SK-N-SH (cell line): Measurements from ENCODE around the gene INAFM2. TPM values are rescaled to one million over a fixed set of nuclear protein-coding genes. Genes with fewer than 3 reads are reported as not detected.

Experiments
- polyA plus RNA-seq, 3 experiments: library from polyadenylated mRNA; depleted of rRNA; stranded (reverse); fragments of >200 nt; gene quantifications; 2 replicates each; pipeline ENCODE4 v1.2.3, GENCODE V29; 2012

Gene INAFM2
- polyA plus RNA-seq, 1 of the 3 experiments (the other 2 are of a cell fraction), result 7.8 TPM

Other genes starting within 250 kb of the INAFM2 start
- 0.72 and 1.0 TPM in 2 replicates for gene BMF, start 214.8 kb upstream of the INAFM2 start, polyA plus RNA-seq (2012; rRNA removed)
- gene BUB1B, start 162.6 kb upstream of the INAFM2 start, polyA plus RNA-seq (2012; rRNA removed), result 12.6 and 13.8 TPM in 2 replicates
- gene PAK6, start 84.6 kb upstream of the INAFM2 start, polyA plus RNA-seq (2012; rRNA removed), result 0.07 and 0.16 TPM in 2 replicates
- gene ANKRD63, start 40.6 kb upstream of the INAFM2 start, polyA plus RNA-seq (2012; rRNA removed), result not detected in 2 replicates
- gene PLCB2, start 15.8 kb upstream of the INAFM2 start, polyA plus RNA-seq (2012; rRNA removed), result 0.15 TPM in 2 replicates
- 13.7 and 14.2 TPM in 2 replicates for gene CCDC9B, start 17.2 kb downstream of the INAFM2 start, polyA plus RNA-seq (2012; rRNA removed)
- not detected in 2 replicates for gene PHGR1, start 27.3 kb downstream of the INAFM2 start, polyA plus RNA-seq (2012; rRNA removed)
- 0.08 and 0.12 TPM in 2 replicates for gene DISP2, start 34.5 kb downstream of the INAFM2 start, polyA plus RNA-seq (2012; rRNA removed)
- gene KNSTRN, start 59.0 kb downstream of the INAFM2 start, polyA plus RNA-seq (2012; rRNA removed), result 25.5 and 29.5 TPM in 2 replicates
- gene IVD, start 82.1 kb downstream of the INAFM2 start, polyA plus RNA-seq (2012; rRNA removed), result 54.2 and 73.8 TPM in 2 replicates
- gene BAHD1, start 117.3 kb downstream of the INAFM2 start, polyA plus RNA-seq (2012; rRNA removed), result 4.7 and 5.5 TPM in 2 replicates
- gene CHST14, start 147.3 kb downstream of the INAFM2 start, polyA plus RNA-seq (2012; rRNA removed), result 34.2 and 43.2 TPM in 2 replicates
- gene CCDC32, start 241.3 kb downstream of the INAFM2 start, polyA plus RNA-seq (2012; rRNA removed), result 7.4 and 8.2 TPM in 2 replicates
- gene RPUSD2, start 245.6 kb downstream of the INAFM2 start, polyA plus RNA-seq (2012; rRNA removed), result 10.3 and 10.8 TPM in 2 replicates